ENCODE measurements around the gene EEIG2. TPM values are rescaled to one million over a fixed set of nuclear protein-coding genes. Genes with fewer than 3 reads are reported as not detected.

The EEIG2 gene
- polyA plus RNA-seq, 2 of the 4 experiments (the other 2 are of a cell fraction): 5.3 to 7.9 TPM

DNA sequence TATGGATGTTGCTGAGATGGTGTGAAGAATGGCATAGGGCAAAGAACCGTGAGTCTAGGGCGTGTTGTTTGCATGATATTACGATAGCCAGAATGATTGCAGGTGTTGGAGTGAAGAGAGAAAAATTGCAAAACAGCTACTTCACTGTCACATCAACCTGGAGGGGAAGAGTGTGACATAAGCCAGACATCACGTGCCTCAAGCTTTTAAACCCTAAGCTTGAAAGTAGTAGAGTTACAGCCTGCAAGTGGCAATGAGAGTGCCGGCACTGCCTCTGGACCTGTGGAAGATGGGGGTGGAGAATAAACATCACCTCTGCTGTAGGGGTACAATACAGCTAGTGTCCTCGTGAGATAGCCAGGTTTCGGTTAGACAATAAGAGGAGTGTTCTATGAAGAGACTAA, 11.1 kb downstream of the EEIG2 start:
- ChIA-PET POLR2A (no interaction called here), CTCF (interaction anchor here (2.4 kb wide), 1 partner anchor 10 kb away, joined by 19 read pairs; the partner anchor contains the start of gene EEIG2)
- TF ChIP-seq FOSL2 (IDR thresholded peaks at IDR 0.05) (no peak), FOSL2 (CRISPR knock-in tag; IDR thresholded peaks at IDR 0.05) (no peak), HDAC2 (IDR thresholded peaks at IDR 0.05) (no peak), SREBF2 (IDR thresholded peaks at IDR 0.05) (no peak), HOXB13 (CRISPR knock-in tag; IDR thresholded peaks at IDR 0.05; ENCODE audit: low read depth) (no peak), HEYL (CRISPR knock-in tag; IDR thresholded peaks at IDR 0.05) (no peak), EHMT2 (IDR thresholded peaks at IDR 0.05; ENCODE audit: low read depth) (no peak), PHF8 (IDR thresholded peaks at IDR 0.05; ENCODE audit: borderline replicate concordance, low read depth) (no peak), NR3C1 (IDR thresholded peaks at IDR 0.05) (no peak), CHD2 (IDR thresholded peaks at IDR 0.05; ENCODE audit: low read length, partially characterized antibody) (no peak), POLR2A (IDR thresholded peaks at IDR 0.05; ENCODE audit: low read length) (no peak), HOXA7 (CRISPR knock-in tag; IDR thresholded peaks at IDR 0.05) (no peak), EP300 (IDR thresholded peaks at IDR 0.05) (no peak)
- TF ChIP-seq, protein P1, sequence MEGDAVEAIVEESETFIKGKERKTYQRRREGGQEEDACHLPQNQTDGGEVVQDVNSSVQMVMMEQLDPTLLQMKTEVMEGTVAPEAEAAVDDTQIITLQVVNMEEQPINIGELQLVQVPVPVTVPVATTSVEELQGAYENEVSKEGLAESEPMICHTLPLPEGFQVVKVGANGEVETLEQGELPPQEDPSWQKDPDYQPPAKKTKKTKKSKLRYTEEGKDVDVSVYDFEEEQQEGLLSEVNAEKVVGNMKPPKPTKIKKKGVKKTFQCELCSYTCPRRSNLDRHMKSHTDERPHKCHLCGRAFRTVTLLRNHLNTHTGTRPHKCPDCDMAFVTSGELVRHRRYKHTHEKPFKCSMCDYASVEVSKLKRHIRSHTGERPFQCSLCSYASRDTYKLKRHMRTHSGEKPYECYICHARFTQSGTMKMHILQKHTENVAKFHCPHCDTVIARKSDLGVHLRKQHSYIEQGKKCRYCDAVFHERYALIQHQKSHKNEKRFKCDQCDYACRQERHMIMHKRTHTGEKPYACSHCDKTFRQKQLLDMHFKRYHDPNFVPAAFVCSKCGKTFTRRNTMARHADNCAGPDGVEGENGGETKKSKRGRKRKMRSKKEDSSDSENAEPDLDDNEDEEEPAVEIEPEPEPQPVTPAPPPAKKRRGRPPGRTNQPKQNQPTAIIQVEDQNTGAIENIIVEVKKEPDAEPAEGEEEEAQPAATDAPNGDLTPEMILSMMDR (IDR thresholded peaks at IDR 0.05): no peak
- DNase-seq (ENCODE audit: low read depth in 1 of 2, low spot score in 1 of 2) (no peak), ATAC-seq (no peak), FAIRE-seq (no peak)
- WGBS (ENCODE audit: missing lambda C conversion rate): 74% methylated on average over 7 of the region's 7 CpGs
- Histone ChIP-seq H3K9me3 (no peaks in the 10 kb centered on the region), H3K4me1 (peaks cover 10% of the 10 kb centered on the region; the same call in 1 of the 3 replicates), H3K27ac (no peak overlapping the region), H3K4me2 (no peak overlapping the region), H3K4me3 (no peak overlapping the region)

DNA sequence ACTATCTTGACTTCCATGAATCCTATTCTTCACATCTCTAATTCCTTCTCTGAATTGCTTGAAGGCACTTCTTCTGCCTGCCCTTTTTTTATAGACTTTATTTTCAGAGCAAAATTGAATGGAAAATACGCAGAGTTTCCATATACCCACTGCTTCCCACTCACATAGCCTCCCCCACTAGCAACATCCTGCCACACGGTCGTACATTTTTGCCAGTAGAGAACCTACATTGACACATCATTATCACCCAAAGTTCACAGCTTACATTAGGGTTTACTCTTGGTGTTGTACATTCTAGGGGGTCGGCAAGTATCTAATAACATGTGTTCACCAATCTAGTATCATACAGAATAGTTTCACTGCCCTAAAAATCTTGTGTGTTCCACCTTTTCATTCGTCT, 12.3 kb downstream of the EEIG2 start:
- H3K4me3 ChIP-seq: no peak overlapping the region
- ChIA-PET POLR2A (no interaction called here), CTCF (no interaction called here)
- ATAC-seq (no peak), DNase-seq (ENCODE audit: low read depth in 1 of 2, low spot score in 1 of 2) (no peak), FAIRE-seq (no peak)
- H3K9me3 ChIP-seq: no peaks in the 10 kb centered on the region
- 93% methylated on average over 5 of the region's 5 CpGs for WGBS (ENCODE audit: missing lambda C conversion rate)
- TF ChIP-seq, protein P2, sequence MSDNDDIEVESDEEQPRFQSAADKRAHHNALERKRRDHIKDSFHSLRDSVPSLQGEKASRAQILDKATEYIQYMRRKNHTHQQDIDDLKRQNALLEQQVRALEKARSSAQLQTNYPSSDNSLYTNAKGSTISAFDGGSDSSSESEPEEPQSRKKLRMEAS (IDR thresholded peaks at IDR 0.05): no peak
- no peak for TF ChIP-seq RFX5 (IDR thresholded peaks at IDR 0.05)
- no peak for TF ChIP-seq MAFK (IDR thresholded peaks at IDR 0.05; ENCODE audit: partially characterized antibody)
- no peak for TF ChIP-seq FOSL2 (IDR thresholded peaks at IDR 0.05)
- TF ChIP-seq FOSL2 (CRISPR knock-in tag; IDR thresholded peaks at IDR 0.05): no peak
- TF ChIP-seq, protein P3, sequence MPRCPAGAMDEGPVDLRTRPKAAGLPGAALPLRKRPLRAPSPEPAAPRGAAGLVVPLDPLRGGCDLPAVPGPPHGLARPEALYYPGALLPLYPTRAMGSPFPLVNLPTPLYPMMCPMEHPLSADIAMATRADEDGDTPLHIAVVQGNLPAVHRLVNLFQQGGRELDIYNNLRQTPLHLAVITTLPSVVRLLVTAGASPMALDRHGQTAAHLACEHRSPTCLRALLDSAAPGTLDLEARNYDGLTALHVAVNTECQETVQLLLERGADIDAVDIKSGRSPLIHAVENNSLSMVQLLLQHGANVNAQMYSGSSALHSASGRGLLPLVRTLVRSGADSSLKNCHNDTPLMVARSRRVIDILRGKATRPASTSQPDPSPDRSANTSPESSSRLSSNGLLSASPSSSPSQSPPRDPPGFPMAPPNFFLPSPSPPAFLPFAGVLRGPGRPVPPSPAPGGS (IDR thresholded peaks at IDR 0.05): no peak
- TF ChIP-seq, protein P4, sequence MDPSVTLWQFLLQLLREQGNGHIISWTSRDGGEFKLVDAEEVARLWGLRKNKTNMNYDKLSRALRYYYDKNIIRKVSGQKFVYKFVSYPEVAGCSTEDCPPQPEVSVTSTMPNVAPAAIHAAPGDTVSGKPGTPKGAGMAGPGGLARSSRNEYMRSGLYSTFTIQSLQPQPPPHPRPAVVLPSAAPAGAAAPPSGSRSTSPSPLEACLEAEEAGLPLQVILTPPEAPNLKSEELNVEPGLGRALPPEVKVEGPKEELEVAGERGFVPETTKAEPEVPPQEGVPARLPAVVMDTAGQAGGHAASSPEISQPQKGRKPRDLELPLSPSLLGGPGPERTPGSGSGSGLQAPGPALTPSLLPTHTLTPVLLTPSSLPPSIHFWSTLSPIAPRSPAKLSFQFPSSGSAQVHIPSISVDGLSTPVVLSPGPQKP (IDR thresholded peaks at IDR 0.05; ENCODE audit: low read depth, low read length): no peak
- no peak for TF ChIP-seq RARB (CRISPR knock-in tag; IDR thresholded peaks at IDR 0.05)
- TF ChIP-seq TFCP2L1 (CRISPR knock-in tag; IDR thresholded peaks at IDR 0.05): no peak
- no peak for TF ChIP-seq NR3C1 (IDR thresholded peaks at IDR 0.05)
- TF ChIP-seq RAD21 (conservative IDR thresholded peaks at IDR 0.05 in 1 of 2, IDR thresholded peaks at IDR 0.05 in 1 of 2): no peak
- no peak for TF ChIP-seq EHMT2 (IDR thresholded peaks at IDR 0.05; ENCODE audit: low read depth)
- no peak for TF ChIP-seq TP53 (CRISPR knock-in tag; IDR thresholded peaks at IDR 0.05)
- TF ChIP-seq RCOR1 (IDR thresholded peaks at IDR 0.05; ENCODE audit: low read depth, low read length): no peak
- TF ChIP-seq GATA3 (IDR thresholded peaks at IDR 0.05; ENCODE audit: borderline replicate concordance): no peak
- 0 out of 3 replicates have a peak, but pooled peaks cover 6% of the 10 kb centered on the region for H3K4me1 ChIP-seq
- no peak overlapping the region for H3K4me2 ChIP-seq
- H3K27ac ChIP-seq: no peak overlapping the region
